Measurements from ENCODE around the gene DIP2A. TPM values are rescaled to one million over a fixed set of nuclear protein-coding genes. Genes with fewer than 3 reads are reported as not detected.
A peak's percentile ranks its signal among the peaks of the same experiment; 100 is the strongest.
"Not testable (repeated sequence)": the region's sequence is repeated elsewhere in the genome, so short reads cannot be mapped to it uniquely, and the experiment has no call there.

DIP2A gene
- total RNA-seq, 5 donors from 2014 or later (not counting 1 experiment from before 2014, with no cell fraction given): 113 to 132 (median 128) TPM

DNA sequence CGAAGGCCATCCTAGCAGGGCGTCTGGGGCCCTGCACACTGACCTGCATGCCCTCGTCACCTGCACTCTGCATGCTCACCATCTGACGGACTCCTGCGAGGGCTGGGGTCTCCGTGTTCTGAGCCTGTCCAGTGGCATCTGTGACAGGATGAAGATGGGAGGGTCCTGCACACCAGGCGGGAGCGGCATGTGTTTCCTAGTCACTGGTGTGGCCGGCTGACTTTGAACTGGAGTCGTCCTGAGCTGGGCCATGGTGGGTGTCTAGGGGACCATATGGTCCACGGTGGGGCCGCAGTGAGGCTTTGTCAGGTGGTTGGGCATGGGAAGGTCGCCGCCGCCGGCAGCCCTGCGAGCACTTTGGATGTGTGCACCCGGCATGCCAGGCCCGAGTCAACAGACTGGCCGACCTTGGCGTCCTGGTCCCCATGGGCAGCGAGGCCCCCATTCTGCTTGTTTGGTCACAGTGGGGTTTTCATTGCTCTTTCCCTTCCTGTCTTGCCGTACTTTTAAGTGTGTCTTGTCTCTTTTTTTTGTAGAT is 16.7 kb upstream of the DIP2A start:
- 97% methylated on average over 20 of the region's 23 CpGs for WGBS (ENCODE audit: insufficient coverage)
- Mint-ChIP-seq H3K4me3 (no peak overlapping the region), H3K4me1 (peaks cover 0 to 12% (median 7%) of the 10 kb centered on the region in 3 donors), H3K27ac (no peak overlapping the region), H3K9me3 (no peaks in the 10 kb centered on the region), H3K36me3 (peaks cover 49% of the 10 kb centered on the region), H3K27me3 (no peaks in the 10 kb centered on the region)
- POLR2A ChIA-PET: no interaction called here
- Histone ChIP-seq H3K9me3 (no peaks in the 10 kb centered on the region), H3K4me1 (ENCODE audit: control insufficient read depth in 1 of 2, extremely low read depth in 1 of 2, insufficient read depth in 2 of 2, low read length in 2 of 2) (peaks cover 0 to 7% of the 10 kb centered on the region in 2 experiments), H3K36me3 (ENCODE audit: control insufficient read depth in 2 of 2, extremely low read depth in 1 of 2, insufficient read depth in 1 of 2, low read length in 1 of 2) (peaks cover 13 to 68% of the 10 kb centered on the region in 2 donors), H3K4me3 (ENCODE audit: control insufficient read depth in 1 of 2, extremely low read depth in 1 of 2, low read length in 1 of 2) (no peak overlapping the region), H3K27me3 (replicated peaks in 1 of 2; ENCODE audit: control insufficient read depth in 2 of 2, extremely low read depth in 1 of 2, insufficient read depth in 2 of 2, low read length in 1 of 2) (no peaks in the 10 kb centered on the region), H3K27ac (ENCODE audit: low read length) (no peak overlapping the region)
- CTCF ChIA-PET: no interaction called here
- ATAC-seq (replicated peaks in 1 of 4) (no peak), DNase-seq (no peak)

GRCh38 chr21:46442938-46443337 is 15.8 kb upstream of the DIP2A start:
- Mint-ChIP-seq H3K27ac (no peak overlapping the region), H3K27me3 (no peaks in the 10 kb centered on the region), H3K4me3 (no peak overlapping the region), H3K9me3 (no peaks in the 10 kb centered on the region), H3K36me3 (peaks cover 42% of the 10 kb centered on the region), H3K4me1 (peaks cover 0 to 6% (median 5%) of the 10 kb centered on the region in 3 donors)
- peaks cover 13 to 60% of the 10 kb centered on the region in 2 donors for H3K36me3 ChIP-seq (ENCODE audit: control insufficient read depth in 2 of 2, extremely low read depth in 1 of 2, insufficient read depth in 1 of 2, low read length in 1 of 2)
- no peak overlapping the region for H3K27ac ChIP-seq (ENCODE audit: low read length)
- ChIA-PET POLR2A (no interaction called here), CTCF (no interaction called here)
- H3K9me3 ChIP-seq: no peaks in the 10 kb centered on the region
- WGBS (ENCODE audit: insufficient coverage): 91% methylated on average over 9 of the region's 15 CpGs
- no peak overlapping the region for H3K4me3 ChIP-seq (ENCODE audit: control insufficient read depth in 1 of 2, extremely low read depth in 1 of 2, low read length in 1 of 2)
- no peak for DNase-seq
- no peaks in the 10 kb centered on the region for H3K27me3 ChIP-seq (replicated peaks in 1 of 2; ENCODE audit: control insufficient read depth in 2 of 2, extremely low read depth in 1 of 2, insufficient read depth in 2 of 2, low read length in 1 of 2)
- no peaks in the 10 kb centered on the region for H3K4me1 ChIP-seq (ENCODE audit: control insufficient read depth in 1 of 2, extremely low read depth in 1 of 2, insufficient read depth in 2 of 2, low read length in 2 of 2)
- no peak for ATAC-seq (replicated peaks in 1 of 4)

- WGBS (ENCODE audit: insufficient coverage): 89% methylated on average over 7 of the region's 8 CpGs
- Histone ChIP-seq H3K36me3 (ENCODE audit: control insufficient read depth in 2 of 2, extremely low read depth in 1 of 2, insufficient read depth in 1 of 2, low read length in 1 of 2) (peaks cover 13 to 55% of the 10 kb centered on the region in 2 donors), H3K4me3 (ENCODE audit: control insufficient read depth in 1 of 2, extremely low read depth in 1 of 2, low read length in 1 of 2) (no peak overlapping the region), H3K27ac (ENCODE audit: low read length) (no peak overlapping the region), H3K4me1 (ENCODE audit: control insufficient read depth in 1 of 2, extremely low read depth in 1 of 2, insufficient read depth in 2 of 2, low read length in 2 of 2) (no peaks in the 10 kb centered on the region), H3K9me3 (no peaks in the 10 kb centered on the region), H3K27me3 (replicated peaks in 1 of 2; ENCODE audit: control insufficient read depth in 2 of 2, extremely low read depth in 1 of 2, insufficient read depth in 2 of 2, low read length in 1 of 2) (no peaks in the 10 kb centered on the region)
- H3K27ac Mint-ChIP-seq: peak overlapping the region; percentile 47 to 62
- DNase-seq (no peak), ATAC-seq (replicated peaks in 1 of 4) (no peak)
- peaks cover 0 to 6% (median 5%) of the 10 kb centered on the region in 3 donors for H3K4me1 Mint-ChIP-seq
- H3K4me3 Mint-ChIP-seq: no peak overlapping the region
- no peaks in the 10 kb centered on the region for H3K27me3 Mint-ChIP-seq
- peaks cover 49% of the 10 kb centered on the region for H3K36me3 Mint-ChIP-seq
- CTCF ChIA-PET: no interaction called here
- POLR2A ChIA-PET: no interaction called here
- peaks cover 0 to 9% (median 8%) of the 10 kb centered on the region in 3 donors for H3K9me3 Mint-ChIP-seq
Measured at GRCh38 chr21:46443910-46444309, 14.8 kb upstream of the DIP2A start.

- POLR2A ChIA-PET: no interaction called here
- DNase-seq (no peak), ATAC-seq (replicated peaks in 1 of 4) (no peak)
- Histone ChIP-seq H3K9me3 (no peaks in the 10 kb centered on the region), H3K27ac (ENCODE audit: low read length) (no peak overlapping the region), H3K27me3 (replicated peaks in 1 of 2; ENCODE audit: control insufficient read depth in 2 of 2, extremely low read depth in 1 of 2, insufficient read depth in 2 of 2, low read length in 1 of 2) (no peaks in the 10 kb centered on the region), H3K36me3 (ENCODE audit: control insufficient read depth in 2 of 2, extremely low read depth in 1 of 2, insufficient read depth in 1 of 2, low read length in 1 of 2) (peaks cover 8 to 14% of the 10 kb centered on the region in 2 donors), H3K4me1 (ENCODE audit: control insufficient read depth in 1 of 2, extremely low read depth in 1 of 2, insufficient read depth in 2 of 2, low read length in 2 of 2) (no peaks in the 10 kb centered on the region), H3K4me3 (ENCODE audit: control insufficient read depth in 1 of 2, extremely low read depth in 1 of 2, low read length in 1 of 2) (no peak overlapping the region)
- CTCF ChIA-PET: no interaction called here
- peaks cover 24% of the 10 kb centered on the region for H3K36me3 Mint-ChIP-seq
- peaks cover 0 to 11% (median 8%) of the 10 kb centered on the region in 3 donors for H3K9me3 Mint-ChIP-seq
- H3K4me3 Mint-ChIP-seq: no peak overlapping the region
- H3K27ac Mint-ChIP-seq: no peak overlapping the region
- H3K27me3 Mint-ChIP-seq: no peaks in the 10 kb centered on the region
- 100% methylated on average over 1 of the region's 5 CpGs for WGBS (ENCODE audit: insufficient coverage)
- peaks cover 6 to 19% (median 8%) of the 10 kb centered on the region in 3 donors for H3K4me1 Mint-ChIP-seq
Measured at GRCh38 chr21:46448108-46448507, 10.6 kb upstream of the DIP2A start.

DNA sequence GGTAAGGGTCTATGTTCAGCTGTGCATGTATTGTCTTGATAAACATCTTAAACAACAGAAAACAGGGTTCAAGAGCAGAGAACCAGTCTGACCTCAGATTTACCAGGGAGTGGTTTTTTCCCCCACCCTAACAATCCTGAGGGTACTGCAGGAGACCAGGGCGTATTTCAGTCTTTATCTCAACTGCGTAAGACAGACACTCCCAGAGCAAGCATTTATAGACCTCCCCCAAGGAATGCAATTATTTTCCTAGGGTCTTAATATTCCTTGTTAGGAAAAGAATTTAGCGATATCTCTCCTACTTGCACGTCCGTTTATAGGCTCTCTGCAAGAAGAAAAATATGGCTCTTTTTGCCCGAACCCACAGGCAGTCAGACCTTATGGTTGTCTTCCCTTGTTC is 9.8 kb upstream of the DIP2A start:
- H3K4me1 ChIP-seq (ENCODE audit: control insufficient read depth in 1 of 2, extremely low read depth in 1 of 2, insufficient read depth in 2 of 2, low read length in 2 of 2); H3K4me3 Mint-ChIP-seq; DNase-seq; H3K27ac ChIP-seq (ENCODE audit: low read length); CTCF ChIA-PET; H3K4me3 ChIP-seq (ENCODE audit: control insufficient read depth in 1 of 2, extremely low read depth in 1 of 2, low read length in 1 of 2); H3K9me3 ChIP-seq; POLR2A ChIA-PET; H3K27ac Mint-ChIP-seq; H3K27me3 ChIP-seq (replicated peaks in 1 of 2; ENCODE audit: control insufficient read depth in 2 of 2, extremely low read depth in 1 of 2, insufficient read depth in 2 of 2, low read length in 1 of 2); H3K27me3 Mint-ChIP-seq; ATAC-seq (replicated peaks in 1 of 4): not testable (repeated sequence)
- peaks cover 8 to 13% of the 10 kb centered on the region in 2 donors for H3K36me3 ChIP-seq (ENCODE audit: control insufficient read depth in 2 of 2, extremely low read depth in 1 of 2, insufficient read depth in 1 of 2, low read length in 1 of 2)
- Mint-ChIP-seq H3K36me3 (peaks cover 27% of the 10 kb centered on the region), H3K4me1 (peaks cover 5 to 23% (median 8%) of the 10 kb centered on the region in 3 donors), H3K9me3 (peaks cover 0 to 11% (median 8%) of the 10 kb centered on the region in 3 donors)
- WGBS (ENCODE audit: insufficient coverage): 100% methylated on average over 4 of the region's 6 CpGs

- Histone ChIP-seq H3K4me1 (ENCODE audit: control insufficient read depth in 1 of 2, extremely low read depth in 1 of 2, insufficient read depth in 2 of 2, low read length in 2 of 2) (peaks cover 8 to 14% of the 10 kb centered on the region in 2 experiments), H3K36me3 (ENCODE audit: control insufficient read depth in 2 of 2, extremely low read depth in 1 of 2, insufficient read depth in 1 of 2, low read length in 1 of 2) (peaks cover 6 to 8% of the 10 kb centered on the region in 2 donors), H3K9me3 (no peaks in the 10 kb centered on the region), H3K27ac (ENCODE audit: low read length) (no peak overlapping the region), H3K4me3 (ENCODE audit: control insufficient read depth in 1 of 2, extremely low read depth in 1 of 2, low read length in 1 of 2) (no peak overlapping the region), H3K27me3 (replicated peaks in 1 of 2; ENCODE audit: control insufficient read depth in 2 of 2, extremely low read depth in 1 of 2, insufficient read depth in 2 of 2, low read length in 1 of 2) (no peaks in the 10 kb centered on the region)
- ATAC-seq (replicated peaks in 1 of 4) (no peak), DNase-seq (no peak)
- CTCF ChIA-PET: no interaction called here
- POLR2A ChIA-PET: no interaction called here
- H3K27ac Mint-ChIP-seq: no peak overlapping the region
- H3K27me3 Mint-ChIP-seq: no peaks in the 10 kb centered on the region
- H3K36me3 Mint-ChIP-seq: peaks cover 20% of the 10 kb centered on the region
- H3K9me3 Mint-ChIP-seq: peaks cover 0 to 11% (median 8%) of the 10 kb centered on the region in 3 donors
- WGBS (ENCODE audit: insufficient coverage): 98% methylated on average over 5 of the region's 5 CpGs
- no peak overlapping the region for H3K4me3 Mint-ChIP-seq
- peaks cover 5 to 46% (median 32%) of the 10 kb centered on the region in 3 donors for H3K4me1 Mint-ChIP-seq
Measured at GRCh38 chr21:46452710-46453109, 6.0 kb upstream of the DIP2A start.

All from T-cell (primary cell).